IMR-90 (cell line): Measurements from ENCODE around the gene TCP11L1. TPM values are rescaled to one million over a fixed set of nuclear protein-coding genes. Genes with fewer than 3 reads are reported as not detected.

Source experiments
- ATAC-seq: fragments of 200-7000 bp; cut with Tn5 transposase; 2 replicates; pipeline ENCODE4 v1.9.1; 2020; ENCODE audit warnings: low read depth, mild to moderate bottlenecking, moderate library complexity
- BruUV-seq: library from RNA; stranded (reverse); fragments of 400-500 nt; replicated peaks from 2 replicates; lab custom pipeline; 2021; lab: Mats Ljungman, UMichigan
- CTCF ChIA-PET: fragments of 300-600 bp; formaldehyde crosslinking; extraction: SDS; loops from one replicate; lab custom pipeline; 2021; ENCODE audit warnings: antibody characterized with exemption; lab: Yijun Ruan, JAX
- POLR2A ChIA-PET: fragments of 300-600 bp; sonication (Branson Sonifier 250); formaldehyde crosslinking; loops from one replicate; lab custom pipeline; 2022; ENCODE audit warnings: antibody characterized with exemption; ENCODE audit not compliant: unreplicated experiment; lab: Charles Lee
- DNase-seq: peaks from one replicate; pipeline ENCODE4 v3.0.0; 2013
- H2AFZ ChIP-seq: replicated peaks from 2 replicates; pipeline ENCODE3; 2013; ENCODE audit warnings: low read length, mild to moderate bottlenecking; ENCODE audit not compliant: poor library complexity
- H2AK5ac ChIP-seq: 2 replicates; pipeline ENCODE4 v1.6.1; 2013; ENCODE audit warnings: low read depth, low read length, inconsistent platforms
- H2AK9ac ChIP-seq: replicated peaks from 2 replicates; pipeline ENCODE3; 2013; ENCODE audit warnings: mild to moderate bottlenecking, low read depth, low read length, moderate library complexity; ENCODE audit not compliant: poor library complexity
- H2BK120ac ChIP-seq: 2 replicates; pipeline ENCODE4 v1.6.1; 2013; ENCODE audit warnings: low read depth, low read length, inconsistent platforms
- H2BK15ac ChIP-seq: 3 replicates; pipeline ENCODE4 v1.6.1; 2013; ENCODE audit warnings: low read depth, low read length, inconsistent platforms
- H2BK20ac ChIP-seq: 2 replicates; pipeline ENCODE4 v1.6.1; 2013; ENCODE audit warnings: low read depth, mild to moderate bottlenecking, inconsistent platforms, low read length, moderate library complexity
- H2BK5ac ChIP-seq: 2 replicates; pipeline ENCODE4 v1.6.1; 2013; ENCODE audit warnings: mild to moderate bottlenecking, low read depth, low read length, inconsistent platforms; ENCODE audit not compliant: poor library complexity, severe bottlenecking
- H3K14ac ChIP-seq: replicated peaks from 2 replicates; pipeline ENCODE4 v1.6.1; 2013; ENCODE audit warnings: low read depth, low read length, inconsistent platforms
- H3K18ac ChIP-seq: 2 replicates; pipeline ENCODE4 v1.6.1; 2013; ENCODE audit warnings: low read depth, low read length, control low read depth
- H3K23ac ChIP-seq: 2 replicates; pipeline ENCODE4 v1.6.1; 2013; ENCODE audit warnings: low read depth, low read length, inconsistent platforms
- H3K27ac ChIP-seq: 2 replicates; pipeline ENCODE4 v1.5.1; 2013; ENCODE audit warnings: mild to moderate bottlenecking, control low read depth, low read length; ENCODE audit not compliant: insufficient read depth
- H3K27me3 ChIP-seq: 2 replicates; pipeline ENCODE4 v1.6.1; 2013; ENCODE audit warnings: low read length; ENCODE audit not compliant: control insufficient read depth, insufficient read depth
- H3K36me3 ChIP-seq: 2 replicates; pipeline ENCODE4 v1.6.1; 2013; ENCODE audit warnings: low read length, mixed read lengths; ENCODE audit not compliant: control insufficient read depth, insufficient read depth
- H3K4ac ChIP-seq: 2 replicates; pipeline ENCODE4 v1.6.1; 2013; ENCODE audit warnings: low read depth, low read length, inconsistent platforms
- H3K4me1 ChIP-seq: 2 replicates; pipeline ENCODE4 v1.6.1; 2013; ENCODE audit warnings: low read length, mixed read lengths; ENCODE audit not compliant: control insufficient read depth, insufficient read depth
- H3K4me2 ChIP-seq: 2 replicates; pipeline ENCODE4 v1.6.1; 2013; ENCODE audit warnings: low read depth, mild to moderate bottlenecking, control low read depth, low read length, moderate library complexity
- H3K4me3 ChIP-seq: 2 replicates; pipeline ENCODE4 v1.5.1; 2013; ENCODE audit warnings: low read depth, mild to moderate bottlenecking, control low read depth, low read length, moderate library complexity; ENCODE audit not compliant: insufficient read depth
- H3K56ac ChIP-seq: 2 replicates; pipeline ENCODE4 v1.6.1; 2013; ENCODE audit warnings: low read length, inconsistent platforms; ENCODE audit not compliant: insufficient read depth; ENCODE audit errors: extremely low read depth
- H3K79me1 ChIP-seq, 2 experiments: 2 replicates each; pipeline ENCODE4 v1.6.1; 2013; ENCODE audit warnings: low read length in 2 of 2, inconsistent platforms in 1 of 2, low read depth in 1 of 2
- H3K9ac ChIP-seq: 2 replicates; pipeline ENCODE4 v1.6.1; 2013; ENCODE audit warnings: low read depth, low read length, control low read depth
- H3K9me1 ChIP-seq: 2 replicates; pipeline ENCODE4 v1.6.1; 2013; ENCODE audit warnings: low read length, inconsistent platforms; ENCODE audit not compliant: insufficient read depth
- H3K9me3 ChIP-seq: 2 replicates; pipeline ENCODE4 v1.6.1; 2013; ENCODE audit warnings: low read length; ENCODE audit not compliant: control insufficient read depth, insufficient read depth
- H4K20me1 ChIP-seq: 2 replicates; pipeline ENCODE4 v1.6.1; 2013; ENCODE audit warnings: low read length, inconsistent platforms; ENCODE audit not compliant: insufficient read depth
- H4K5ac ChIP-seq: 2 replicates; pipeline ENCODE4 v1.6.1; 2013; ENCODE audit warnings: mild to moderate bottlenecking, low read depth, low read length, control low read depth
- H4K8ac ChIP-seq, 2 experiments: 2 replicates each; pipeline ENCODE4 v1.6.1; 2013; ENCODE audit warnings: low read depth in 2 of 2, low read length in 2 of 2, control low read depth in 1 of 2, inconsistent platforms in 1 of 2
- H4K91ac ChIP-seq: 2 replicates; pipeline ENCODE4 v1.6.1; 2013; ENCODE audit warnings: low read depth, low read length, inconsistent platforms; ENCODE audit not compliant: insufficient read depth
- CEBPB ChIP-seq: IDR thresholded peaks from 2 replicates; pipeline ENCODE4 v1.6.1; 2012; ENCODE audit warnings: low read depth, low read length, improper control_type of control experiment
- MAZ ChIP-seq: IDR thresholded peaks from 2 replicates; pipeline ENCODE4 v1.6.1; 2012; ENCODE audit warnings: low read depth, mild to moderate bottlenecking, low read length, improper control_type of control experiment, moderate library complexity, borderline replicate concordance
- MXI1 ChIP-seq: IDR thresholded peaks from 2 replicates; pipeline ENCODE4 v1.6.1; 2012; ENCODE audit warnings: low read depth, mild to moderate bottlenecking, low read length, moderate library complexity, borderline replicate concordance
- POLR2A ChIP-seq: IDR thresholded peaks from 2 replicates; pipeline ENCODE4 v1.6.1; 2012; ENCODE audit warnings: mild to moderate bottlenecking, low read depth, low read length
- RAD21 ChIP-seq: IDR thresholded peaks from 2 replicates; pipeline ENCODE4 v1.6.1; 2012; ENCODE audit warnings: low read length, improper control_type of control experiment
- RCOR1 ChIP-seq: IDR thresholded peaks from 2 replicates; pipeline ENCODE4 v1.6.1; 2012; ENCODE audit warnings: mild to moderate bottlenecking, low read length, improper control_type of control experiment; ENCODE audit not compliant: insufficient replicate concordance
- RFX5 ChIP-seq: IDR thresholded peaks from 2 replicates; pipeline ENCODE4 v1.8.0; 2012; ENCODE audit warnings: low read depth, mild to moderate bottlenecking, low read length, moderate library complexity
- WGBS, 2 experiments: methylation state at CpG; one replicate each; pipeline versions ENCODE4 v1.1.5 to v1.1.7; 2013; ENCODE audit warnings: missing lambda C conversion rate in 2 of 2; ENCODE audit not compliant: insufficient read length in 1 of 2; ENCODE audit errors: extremely low coverage in 2 of 2; 5-methylcytosine and 5-hydroxymethylcytosine counted together
- dilution Hi-C: fragments of 300-500 bp; cut with HindIII; formaldehyde crosslinking; loops from one replicate; pipeline ENCODE4 v1.14.3; 2018; ENCODE audit warnings: low sequenced_read_pairs; ENCODE audit not compliant: unreplicated experiment
- in situ Hi-C: fragments of 300-500 bp; cut with MboI; formaldehyde crosslinking; loops from 3 replicates; pipeline ENCODE4 v1.14.3; 2019; ENCODE audit warnings: low sequenced_read_pairs, inconsistent platforms, mixed read lengths
- intact Hi-C: fragments of 100-400 bp; cut with micrococcal nuclease; formaldehyde crosslinking; loops from 2 replicates; pipeline ENCODE4 v1.10.0; 2022
- polyA plus RNA-seq, 3 experiments: library from polyadenylated mRNA; depleted of rRNA; stranded (reverse); fragments of >200 nt; gene quantifications; 2 replicates each; pipeline ENCODE4 v1.2.3, GENCODE V29; 2012; ENCODE audit warnings: low replicate concordance in 1 of 3
- total RNA-seq: library from RNA; depleted of rRNA; stranded (reverse); fragments of >200 nt; gene quantifications from 2 replicates; pipeline ENCODE4 v1.2.3, GENCODE V29; 2012
- TF ChIP-seq, protein P1 (sequence below): fragments of 150-350 bp; IDR thresholded peaks from 2 replicates; pipeline ENCODE4 v1.6.1; 2017; ENCODE audit warnings: mild to moderate bottlenecking, antibody characterized with exemption, low read length, low read depth

TCP11L1 gene
- total and polyA plus RNA-seq, 2 of the 4 experiments (the other 2 are of a cell fraction) = 13.9 to 17.4 TPM

- Histone ChIP-seq H2AK9ac (peak overlapping the region; percentile 95), H3K4ac (peak overlapping the region; percentile 87), H3K27ac (peak overlapping the region; percentile 95), H3K36me3 (peaks cover 3% of the 10 kb centered on the region), H3K4me1 (peaks cover 5% of the 10 kb centered on the region; the same call in 1 of the 2 replicates), H3K9me3 (no peaks in the 10 kb centered on the region), H2BK120ac (peak overlapping the region; percentile 33; the same call in 1 of the 2 replicates), H3K14ac (peak overlapping the region; percentile 86), H3K56ac (peak overlapping the region; percentile 94), H2AFZ (peak overlapping the region; percentile 100), H3K4me3 (peak overlapping the region; percentile 63), H4K8ac (peak overlapping the region; percentile 56 to 74; a peak in 2 of 4 replicates), H4K5ac (peak overlapping the region; percentile 20), H4K20me1 (no peaks in the 10 kb centered on the region; the same call in 1 of the 2 replicates), H3K9me1 (no peaks in the 10 kb centered on the region), H3K18ac (peak overlapping the region; percentile 8), H2AK5ac (peak overlapping the region; percentile 89), H3K27me3 (no peaks in the 10 kb centered on the region), H3K4me2 (peak overlapping the region; percentile 87), H4K91ac (peak overlapping the region; percentile 67), H3K9ac (peak overlapping the region; percentile 91), H3K23ac (peak overlapping the region; percentile 93), H2BK5ac (peak overlapping the region; percentile 98), H2BK20ac (no peak overlapping the region; the same call in 1 of the 2 replicates), H3K79me1 (peaks cover 24 to 33% of the 10 kb centered on the region in 2 experiments), H2BK15ac (0 out of 3 replicates have a peak overlapping the region, but pooled peaks have one; percentile 6)
- ATAC-seq = peak; percentile 8
- in situ Hi-C loops = no loop called here
- WGBS, 2 experiments = no CpG with 5 or more reads among the region's 30 CpGs
- TF ChIP-seq MAZ (no peak), RFX5 (no peak), RAD21 (no peak), RCOR1 (no peak), POLR2A (no peak), MXI1 (no peak), CEBPB (no peak)
- TF ChIP-seq, protein P1, sequence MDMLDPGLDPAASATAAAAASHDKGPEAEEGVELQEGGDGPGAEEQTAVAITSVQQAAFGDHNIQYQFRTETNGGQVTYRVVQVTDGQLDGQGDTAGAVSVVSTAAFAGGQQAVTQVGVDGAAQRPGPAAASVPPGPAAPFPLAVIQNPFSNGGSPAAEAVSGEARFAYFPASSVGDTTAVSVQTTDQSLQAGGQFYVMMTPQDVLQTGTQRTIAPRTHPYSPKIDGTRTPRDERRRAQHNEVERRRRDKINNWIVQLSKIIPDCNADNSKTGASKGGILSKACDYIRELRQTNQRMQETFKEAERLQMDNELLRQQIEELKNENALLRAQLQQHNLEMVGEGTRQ = no peak
- intact Hi-C loops = no loop called here
- no TSS peak for BruUV-seq
- DNase-seq = peak; percentile 44
- dilution Hi-C loops = no loop called here
- POLR2A ChIA-PET = interaction anchor here (0.9 to 1.7 kb wide), 2 partner anchors 24 to 72 kb away, joined by 3 to 6 read pairs; partner anchors contain the start of gene DEPDC7
- CTCF ChIA-PET = interaction anchor here (1.1 kb wide), 1 partner anchor 19 kb away, joined by 3 read pairs; no protein-coding TSS in a partner anchor
Measured at GRCh38 chr11:33040033-33040861, 875 bp downstream of the TCP11L1 start.
